Liver (tissue), 9 donors: Measurements from ENCODE around the gene CLPTM1L. TPM values are rescaled to one million over a fixed set of nuclear protein-coding genes. Genes with fewer than 3 reads are reported as not detected.

Experiments
- DNase-seq: peaks from one replicate; pipeline ENCODE4 v3.0.0-alpha.2; 2017; ENCODE audit warnings: low spot score
- H3K27ac ChIP-seq, 2 donors: one replicate each; pipeline ENCODE4 v1.7.0; 2013; ENCODE audit warnings: inconsistent platforms in 2 of 2, low read length in 2 of 2, control low read depth in 1 of 2, low read depth in 1 of 2, mild to moderate bottlenecking in 1 of 2
- H3K27me3 ChIP-seq, 4 donors: one replicate each; pipeline versions ENCODE4 v1.6.1 to v1.7.0; 2013; ENCODE audit warnings: low read length in 3 of 4, inconsistent platforms in 1 of 4, mild to moderate bottlenecking in 1 of 4, moderate library complexity in 1 of 4; ENCODE audit not compliant: control insufficient read depth in 4 of 4, insufficient read depth in 4 of 4
- H3K36me3 ChIP-seq, 4 donors: one replicate each; pipeline versions ENCODE4 v1.6.1 to v1.7.0; 2013; ENCODE audit warnings: low read length in 3 of 4, mild to moderate bottlenecking in 3 of 4, low read depth in 1 of 4, moderate library complexity in 1 of 4; ENCODE audit not compliant: control insufficient read depth in 4 of 4, insufficient read depth in 3 of 4
- H3K4me1 ChIP-seq, 4 donors: one replicate each; pipeline versions ENCODE4 v1.6.1 to v1.7.0; 2013; ENCODE audit warnings: low read length in 3 of 4, mild to moderate bottlenecking in 3 of 4, moderate library complexity in 1 of 4; ENCODE audit not compliant: control insufficient read depth in 4 of 4, insufficient read depth in 4 of 4
- H3K4me3 ChIP-seq, 3 donors: one replicate each; pipeline versions ENCODE4 v1.6.1 to v1.7.0; 2013; ENCODE audit warnings: low read length in 3 of 3, control low read depth in 1 of 3, low read depth in 1 of 3, mild to moderate bottlenecking in 1 of 3
- H3K9ac ChIP-seq, 2 donors: one replicate each; pipeline ENCODE4 v1.7.0; 2013; ENCODE audit warnings: low read length in 2 of 2, mild to moderate bottlenecking in 2 of 2, moderate library complexity in 2 of 2, control low read depth in 1 of 2, low read depth in 1 of 2
- H3K9me3 ChIP-seq, 4 donors: one replicate each; pipeline versions ENCODE4 v1.6.1 to v1.7.0; 2013; ENCODE audit warnings: low read length in 3 of 4; ENCODE audit not compliant: control insufficient read depth in 4 of 4
- CTCF ChIP-seq: fragments of 150-350 bp; IDR thresholded peaks from 2 replicates; pipeline ENCODE4 v1.5.1; 2017; ENCODE audit warnings: improper control_type of control experiment, low read depth, low read length; ENCODE audit not compliant: missing input control
- FOXA2 ChIP-seq: IDR thresholded peaks from 2 replicates; pipeline ENCODE4 v1.6.1; 2016; ENCODE audit warnings: antibody characterized with exemption
- GABPA ChIP-seq, 2 donors: IDR thresholded peaks in 1 of 2; conservative IDR thresholded peaks in 1 of 2; 2 replicates each; pipeline ENCODE4 v1.6.1; 2016; ENCODE audit warnings: antibody characterized with exemption in 2 of 2, mild to moderate bottlenecking in 1 of 2, moderate library complexity in 1 of 2
- HNF4A ChIP-seq, 2 donors: conservative IDR thresholded peaks; 2 replicates each; pipeline ENCODE4 v1.6.1; 2016; ENCODE audit warnings: antibody characterized with exemption in 2 of 2, mild to moderate bottlenecking in 2 of 2
- JUND ChIP-seq, 2 donors: IDR thresholded peaks; 2 replicates each; pipeline ENCODE4 v1.6.1; 2016; ENCODE audit warnings: antibody characterized with exemption in 2 of 2
- MAX ChIP-seq: IDR thresholded peaks from 2 replicates; pipeline ENCODE4 v1.6.1; 2016; ENCODE audit warnings: antibody characterized with exemption
- REST ChIP-seq: IDR thresholded peaks from 2 replicates; pipeline ENCODE4 v1.6.1; 2016; ENCODE audit warnings: antibody characterized with exemption, mild to moderate bottlenecking
- RXRA ChIP-seq, 2 donors: IDR thresholded peaks; 2 replicates each; pipeline ENCODE4 v1.6.1; 2017 to 2018; ENCODE audit warnings: antibody characterized with exemption in 2 of 2, mild to moderate bottlenecking in 1 of 2
- SP1 ChIP-seq: IDR thresholded peaks from 2 replicates; pipeline ENCODE4 v1.6.1; 2018; ENCODE audit warnings: antibody characterized with exemption, mild to moderate bottlenecking
- ZBTB33 ChIP-seq: IDR thresholded peaks from 2 replicates; pipeline ENCODE4 v1.6.1; 2016; ENCODE audit warnings: antibody characterized with exemption
- WGBS: extraction: QIAGEN DNeasy Blood & Tissue Kit; methylation state at CpG from one replicate; pipeline ENCODE4 v1.1.7; 2013; 5-methylcytosine and 5-hydroxymethylcytosine counted together
- polyA plus RNA-seq, 2 donors: library from polyadenylated mRNA; stranded (reverse) in 1 of 2; unstranded in 1 of 2; fragments of 200-250 nt in 1 of 2; fragments of >200 nt in 1 of 2; fragmentation: Nextera tagmentation in 1 of 2; extraction: Ambion mirVana in 1 of 2; gene quantifications; one replicate each; pipeline versions ENCODE4 v1.2.1 to v1.2.3, GENCODE V29; 2013 to 2015
- total RNA-seq, 2 donors: library from RNA; depleted of rRNA; stranded (reverse); fragments of >200 nt; gene quantifications; one replicate each; pipeline ENCODE4 v1.2.3, GENCODE V29; 2014
- donor health status: healthy.
- donor health status: healthy.
- donor health status: healthy.
- donor health status: healthy.
- donor health status: healthy.

CLPTM1L gene
- total and polyA plus RNA-seq, 4 donors: 69.2 to 255 (median 146) TPM

- Histone ChIP-seq H3K4me3 (no peak overlapping the region), H3K9me3 (peaks cover 0 to 2% (median 0%) of the 10 kb centered on the region in 4 donors), H3K36me3 (no peaks in the 10 kb centered on the region), H3K27ac (no peak overlapping the region), H3K9ac (no peak overlapping the region), H3K4me1 (no peaks in the 10 kb centered on the region), H3K27me3 (peaks cover 0 to 6% (median 0%) of the 10 kb centered on the region in 4 donors)
- DNase-seq: no peak
- TF ChIP-seq JUND (IDR thresholded peaks at IDR 0.05): no peak
- no peak for TF ChIP-seq ZBTB33
- no peak for TF ChIP-seq MAX
- TF ChIP-seq CTCF: no peak
- TF ChIP-seq FOXA2: no peak
- no peak for TF ChIP-seq REST
- TF ChIP-seq SP1: no peak
- no peak for TF ChIP-seq RXRA (IDR thresholded peaks at IDR 0.05)
- TF ChIP-seq GABPA (IDR thresholded peaks at IDR 0.05 in 1 of 2, conservative IDR thresholded peaks at IDR 0.05 in 1 of 2): no peak
- TF ChIP-seq HNF4A (conservative IDR thresholded peaks at IDR 0.05): no peak
- 86% methylated on average over 20 of the region's 20 CpGs for WGBS
Measured at GRCh38 chr5:1300581-1301083, 44.3 kb downstream of the CLPTM1L start.

- no peaks in the 10 kb centered on the region for H3K36me3 ChIP-seq
- H3K27ac ChIP-seq: no peak overlapping the region
- peaks cover 0 to under 1% (median 0%) of the 10 kb centered on the region in 4 donors for H3K4me1 ChIP-seq
- WGBS: 78% methylated on average over 17 of the region's 17 CpGs
- H3K27me3 ChIP-seq: peaks cover 0 to 8% (median 0%) of the 10 kb centered on the region in 4 donors
- no peak overlapping the region for H3K9ac ChIP-seq
- H3K4me3 ChIP-seq: no peak overlapping the region
- peaks cover 0 to 2% (median 0%) of the 10 kb centered on the region in 4 donors for H3K9me3 ChIP-seq
- DNase-seq: no peak
- no peak for TF ChIP-seq HNF4A (conservative IDR thresholded peaks at IDR 0.05)
Measured at GRCh38 chr5:1299961-1300360, 44.9 kb downstream of the CLPTM1L start.
